GM19025 (cell line): Measurements from ENCODE around the gene LSM5.
"Not testable (repeated sequence)": the region's sequence is repeated elsewhere in the genome, so short reads cannot be mapped to it uniquely, and the experiment has no call there.

Source experiments
- ATAC-seq: cut with Tn5 transposase; IDR thresholded peaks from one replicate; pipeline ENCODE4 v1.9.1; 2021; ENCODE audit warnings: mild to moderate bottlenecking, low read depth, moderate library complexity; ENCODE audit not compliant: unreplicated experiment

Gene LSM5

GRCh38 chr7:32464641-32465416 lies 25.4 kb downstream of the LSM5 start:
- not testable (repeated sequence) for ATAC-seq

GRCh38 chr7:32462977-32463376 lies 27.2 kb downstream of the LSM5 start:
- ATAC-seq = no peak

- no peak for ATAC-seq
Observed at GRCh38 chr7:32462451-32462850, 27.7 kb downstream of the LSM5 start.

- no peak for ATAC-seq
Observed at GRCh38 chr7:32461484-32461883, 28.7 kb downstream of the LSM5 start.

- no peak for ATAC-seq
Observed at GRCh38 chr7:32459788-32460187, 30.4 kb downstream of the LSM5 start.

GRCh38 chr7:32458025-32458424 lies 32.2 kb downstream of the LSM5 start:
- no peak for ATAC-seq

- no peak for ATAC-seq
Observed at GRCh38 chr7:32453341-32454011, 36.7 kb downstream of the LSM5 start.

- ATAC-seq = no peak
Observed at GRCh38 chr7:32447218-32447617, 43.0 kb downstream of the LSM5 start.

GRCh38 chr7:32436146-32436928 lies 53.8 kb downstream of the LSM5 start:
- no peak for ATAC-seq
